ENCODE data around the gene GPRIN2.
"Not testable (repeated sequence)": the region's sequence is repeated elsewhere in the genome, so short reads cannot be mapped to it uniquely, and the experiment has no call there.

The GPRIN2 gene

DNA sequence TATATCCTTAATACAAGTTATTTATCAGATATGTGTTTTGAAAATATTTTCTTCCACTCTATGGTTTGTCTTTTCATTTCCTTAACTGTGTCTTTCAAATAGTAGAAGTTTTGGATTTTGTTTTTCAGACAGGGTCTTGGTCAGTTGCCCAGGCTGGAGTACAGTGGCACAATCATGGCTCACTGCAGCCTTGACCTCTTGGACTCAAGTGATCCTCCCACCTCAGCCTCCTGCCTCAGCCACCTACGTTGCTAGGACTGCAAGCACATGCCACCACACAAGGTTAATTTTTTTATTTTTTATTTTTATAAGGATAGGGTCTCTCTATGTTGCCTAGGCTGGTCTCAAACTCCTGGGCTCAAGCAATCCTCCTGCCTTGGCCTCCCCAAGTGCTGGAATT, 24.2 kb downstream of the GPRIN2 start:
- peak; percentile 4 for DNase-seq

DNA sequence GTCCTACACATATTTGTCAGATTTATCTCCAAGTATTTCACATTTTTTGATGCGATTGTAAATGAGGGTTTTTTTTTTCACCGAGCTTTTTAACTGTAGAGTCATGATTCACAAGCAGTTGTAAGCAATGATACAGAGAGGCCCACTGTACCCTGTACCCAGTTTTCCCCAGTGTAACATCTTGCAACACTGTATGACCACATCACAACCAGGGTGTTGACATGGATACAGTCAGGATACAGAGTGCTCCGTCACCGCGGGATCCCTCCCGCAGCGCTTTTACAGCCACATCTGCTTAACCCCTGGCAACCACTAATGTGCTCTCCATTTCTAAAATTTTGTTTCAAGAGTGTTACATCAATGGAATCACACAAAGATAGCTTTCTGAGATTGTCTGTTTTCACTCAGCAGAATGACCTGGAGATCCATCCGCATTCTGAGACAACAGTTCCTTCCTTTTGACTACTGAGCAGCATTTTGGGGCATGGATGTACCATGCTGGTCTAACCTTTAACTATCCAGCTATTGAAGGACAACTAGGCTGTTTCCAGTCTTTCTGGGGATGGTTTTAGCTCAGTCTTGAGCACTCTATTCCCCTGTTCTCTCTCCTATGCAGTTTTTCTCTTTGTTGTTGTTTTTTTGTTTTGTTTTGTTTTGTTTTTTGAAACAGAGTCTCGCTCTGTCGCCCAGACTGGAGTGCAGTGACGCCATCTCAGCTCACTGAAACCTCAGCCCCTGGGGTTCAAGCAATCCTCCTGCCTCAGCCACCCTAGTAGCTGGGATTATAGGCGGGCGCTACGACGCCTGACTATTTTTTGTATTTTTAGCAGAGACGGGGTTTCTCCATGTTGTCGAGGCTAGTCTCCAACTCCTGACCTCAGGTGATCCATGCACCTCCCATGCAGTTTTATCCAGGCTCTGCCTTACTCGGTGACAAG, 25.9 kb downstream of the GPRIN2 start:
- peak; percentile 5 for DNase-seq

DNA sequence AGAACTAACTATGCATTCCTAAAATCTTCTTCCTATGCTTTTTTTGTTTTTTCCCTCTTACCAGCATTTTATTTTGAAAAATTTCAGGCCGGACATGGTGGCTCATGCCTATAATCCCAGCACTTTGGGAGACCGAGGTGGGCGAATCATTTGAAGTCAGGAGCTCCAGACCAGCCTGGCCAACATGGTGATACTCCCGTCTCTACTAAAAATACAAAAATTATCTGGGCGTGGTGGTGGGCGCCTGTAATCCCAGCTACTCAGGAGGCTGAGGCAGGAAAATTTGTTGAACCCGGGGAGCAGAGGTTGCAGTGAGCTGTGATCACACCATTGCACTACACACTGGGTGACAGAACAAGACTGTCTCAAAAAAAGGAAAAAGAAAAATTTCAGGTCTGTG, 26.7 kb downstream of the GPRIN2 start:
- not testable (repeated sequence) for DNase-seq

GRCh38 chr10:46528675-46529615, 27.5 kb downstream of the GPRIN2 start:
- peak; percentile 8 for DNase-seq

- peak; percentile 9 for DNase-seq
These were observed 28.2 kb downstream of the GPRIN2 start for GRCh38 chr10:46528171-46528671.

- peak; percentile 14 for DNase-seq
These were observed 29.1 kb downstream of the GPRIN2 start for GRCh38 chr10:46527241-46527811.

DNA sequence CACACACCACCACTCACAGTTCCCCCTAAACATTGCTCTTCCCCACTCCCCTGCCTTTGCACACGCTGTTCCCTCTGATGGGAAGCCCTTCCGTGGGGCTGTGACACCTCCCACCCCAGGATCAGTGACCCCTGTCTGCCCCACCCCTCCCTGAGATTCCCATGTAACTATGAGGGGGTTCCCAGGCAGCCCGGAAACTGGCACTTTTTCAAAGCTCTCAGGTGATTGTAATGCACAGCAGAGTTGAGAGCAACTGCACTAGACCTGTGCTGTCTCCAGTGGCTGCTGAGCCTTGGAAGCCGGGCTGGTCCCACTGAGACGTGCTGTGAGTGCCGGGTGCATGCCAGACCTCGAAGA, 29.8 kb downstream of the GPRIN2 start:
- peak; percentile 9 for DNase-seq

DNA sequence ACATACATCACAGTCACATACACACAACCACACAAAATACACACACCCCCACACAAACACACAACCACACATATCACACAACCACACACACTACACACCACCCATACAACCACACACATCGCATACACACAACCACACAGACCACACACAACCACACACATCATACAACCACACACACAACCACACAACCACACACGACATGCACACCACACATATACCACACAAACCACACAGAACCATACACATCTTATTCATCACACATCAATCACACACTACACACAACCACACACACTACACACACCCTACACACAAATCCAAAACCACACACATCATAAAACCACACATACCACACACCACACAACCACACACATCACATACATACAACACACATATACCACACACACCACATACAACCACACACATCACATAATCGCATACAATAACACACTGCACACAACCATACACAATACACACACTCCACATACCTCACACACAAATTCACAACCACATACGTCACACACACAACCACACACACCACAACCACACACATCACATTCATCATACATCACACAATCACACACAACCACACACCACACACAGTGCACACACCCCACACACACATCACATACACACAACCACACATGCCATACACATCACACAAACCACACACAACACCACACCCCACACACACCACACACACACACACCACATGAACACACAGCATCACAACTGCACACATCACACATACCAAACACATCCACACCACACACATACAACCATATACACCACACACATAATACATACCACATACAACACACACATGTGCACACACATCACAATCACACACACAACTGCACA, 30.4 kb downstream of the GPRIN2 start:
- DNase-seq = peak; percentile 2

DNA sequence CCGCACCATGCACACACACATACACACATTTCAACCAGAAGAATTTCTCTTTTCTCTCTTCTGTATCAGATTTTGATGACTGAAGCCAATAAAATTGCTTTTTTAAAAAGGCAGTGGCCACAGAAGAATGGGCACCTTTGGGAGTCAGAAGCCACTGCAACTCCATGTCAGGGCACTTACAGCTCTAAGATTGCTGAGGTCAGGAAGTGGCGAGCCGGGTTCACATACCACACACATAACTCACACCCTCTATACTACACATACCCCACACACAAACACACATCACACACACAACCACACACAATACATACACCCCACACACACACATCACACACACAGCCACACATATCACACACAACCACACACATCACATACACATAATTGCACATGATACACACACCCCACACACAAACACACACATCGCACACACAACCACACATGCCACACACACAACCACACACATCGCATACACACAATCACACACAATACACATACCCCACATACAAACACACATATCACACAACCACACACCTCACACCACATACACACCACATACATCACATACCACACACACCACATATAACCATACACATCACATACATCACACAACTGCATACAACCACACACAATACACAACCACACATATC, 31.2 kb downstream of the GPRIN2 start:
- no peak for DNase-seq

DNA sequence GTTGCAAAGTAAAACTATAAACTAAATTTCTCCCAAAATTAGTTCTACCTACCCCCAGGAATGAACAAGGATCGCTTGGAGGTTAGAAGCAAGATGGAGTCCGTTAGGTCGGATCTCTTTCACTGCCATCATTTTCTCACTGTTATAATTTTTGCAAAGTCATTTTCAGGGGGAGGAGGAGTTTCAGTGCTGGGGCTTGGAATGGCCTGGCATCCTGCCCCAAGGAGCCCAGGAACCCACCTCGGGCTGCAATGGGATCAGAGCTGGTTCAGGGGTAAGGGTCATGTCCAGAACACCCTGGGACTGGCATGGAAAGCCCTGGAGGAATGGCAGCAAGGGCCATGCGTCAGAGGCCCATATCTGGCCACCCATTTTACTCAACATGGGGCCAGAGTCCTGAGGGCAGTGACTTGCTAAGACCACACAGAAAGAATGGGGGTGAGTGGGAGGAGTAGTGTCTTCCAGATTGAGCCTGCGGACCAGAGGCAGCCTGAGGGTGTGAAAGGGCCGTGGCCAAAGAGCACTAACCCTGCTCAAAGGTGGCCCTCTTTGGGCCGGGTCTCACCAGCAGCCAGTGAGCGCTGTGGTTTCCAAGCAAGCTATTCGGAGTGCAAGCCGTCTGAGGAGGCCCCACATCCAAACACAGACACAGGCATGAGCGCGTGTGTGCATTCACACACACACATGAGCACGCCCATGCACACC, 31.8 kb downstream of the GPRIN2 start:
- DNase-seq = peak; percentile 11

GRCh38 chr10:46523962-46524471, 32.4 kb downstream of the GPRIN2 start:
- DNase-seq = no peak

- DNase-seq = peak; percentile 11
These were observed 33.1 kb downstream of the GPRIN2 start for GRCh38 chr10:46523119-46523961.

- peak; percentile 5 for DNase-seq
These were observed 34.0 kb downstream of the GPRIN2 start for GRCh38 chr10:46522295-46523118.

DNA sequence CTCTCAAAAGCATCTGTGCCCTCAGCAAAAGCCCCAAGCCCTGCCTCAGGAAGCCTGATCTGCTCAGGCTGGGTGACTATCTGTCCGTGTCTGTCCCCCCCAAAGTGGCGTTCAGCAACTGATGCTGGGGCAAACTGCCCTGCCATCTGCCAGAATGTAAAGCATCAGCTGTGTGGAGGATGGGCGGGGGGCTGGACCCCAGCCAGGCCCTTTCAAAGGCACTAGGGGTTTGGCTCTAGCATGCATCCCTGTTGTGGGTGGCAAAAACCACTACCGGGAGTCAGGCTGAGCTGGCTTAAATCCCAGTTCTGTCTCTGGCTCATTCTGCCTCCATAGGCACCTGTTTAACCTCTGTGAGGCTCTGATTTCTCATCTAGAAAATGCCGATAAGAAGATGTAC, 35.5 kb downstream of the GPRIN2 start:
- peak; percentile 11 for DNase-seq

DNA sequence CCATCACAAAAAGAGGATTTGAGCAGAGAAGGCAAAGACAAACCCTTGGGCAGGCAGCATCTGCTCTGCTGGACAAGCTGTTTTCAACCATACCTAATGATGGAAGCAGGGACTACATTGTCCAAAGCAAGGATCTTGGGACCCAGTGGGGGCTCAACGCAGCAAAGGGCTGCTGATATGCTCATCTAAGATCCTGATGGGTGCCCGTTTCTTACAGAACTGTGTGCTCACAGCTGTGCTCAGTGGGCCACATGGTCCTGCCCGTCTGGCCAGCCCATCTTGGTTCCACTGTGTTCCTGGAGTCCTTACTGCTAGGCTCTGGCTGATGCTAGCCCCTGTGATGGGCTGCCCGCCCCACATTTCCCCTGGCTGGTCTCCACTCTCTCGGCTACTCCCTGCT, 36.1 kb downstream of the GPRIN2 start:
- peak; percentile 12 for DNase-seq

- DNase-seq = peak; percentile 2
These were observed 38.3 kb downstream of the GPRIN2 start for GRCh38 chr10:46518028-46518725.

DNA sequence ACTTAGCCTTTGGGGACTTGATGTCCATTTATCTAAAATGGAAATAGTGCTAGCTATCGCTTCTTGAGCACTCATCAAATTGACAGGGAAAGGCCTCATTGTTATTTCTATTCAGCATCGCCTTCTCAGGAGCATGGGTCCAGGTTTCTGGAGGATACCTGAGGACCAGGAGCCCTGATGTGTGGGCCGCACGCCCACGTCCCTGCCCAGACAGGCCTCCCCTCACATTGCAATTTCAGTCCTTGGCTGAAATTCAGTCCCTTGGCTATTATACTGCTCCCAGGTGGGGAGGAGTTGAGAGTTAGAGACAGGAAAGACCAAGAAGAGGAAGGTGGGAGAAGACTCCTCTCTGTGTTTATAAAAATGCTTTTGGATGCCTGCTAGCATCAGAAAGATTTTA, 38.9 kb downstream of the GPRIN2 start:
- no peak for DNase-seq

Measured in activated CD8-positive, alpha-beta memory T cell treated with anti-CD3 and anti-CD28 coated beads, Interleukin-2, amount 50 U/mL, for 4 hours (primary cell).